GM18867 (cell line): ENCODE measurements around the gene SH3BGRL2.

Source experiments
- ATAC-seq: cut with Tn5 transposase; IDR thresholded peaks from one replicate; pipeline ENCODE4 v1.9.1; 2021; ENCODE audit warnings: mild to moderate bottlenecking, moderate library complexity; ENCODE audit not compliant: unreplicated experiment

The SH3BGRL2 gene

DNA sequence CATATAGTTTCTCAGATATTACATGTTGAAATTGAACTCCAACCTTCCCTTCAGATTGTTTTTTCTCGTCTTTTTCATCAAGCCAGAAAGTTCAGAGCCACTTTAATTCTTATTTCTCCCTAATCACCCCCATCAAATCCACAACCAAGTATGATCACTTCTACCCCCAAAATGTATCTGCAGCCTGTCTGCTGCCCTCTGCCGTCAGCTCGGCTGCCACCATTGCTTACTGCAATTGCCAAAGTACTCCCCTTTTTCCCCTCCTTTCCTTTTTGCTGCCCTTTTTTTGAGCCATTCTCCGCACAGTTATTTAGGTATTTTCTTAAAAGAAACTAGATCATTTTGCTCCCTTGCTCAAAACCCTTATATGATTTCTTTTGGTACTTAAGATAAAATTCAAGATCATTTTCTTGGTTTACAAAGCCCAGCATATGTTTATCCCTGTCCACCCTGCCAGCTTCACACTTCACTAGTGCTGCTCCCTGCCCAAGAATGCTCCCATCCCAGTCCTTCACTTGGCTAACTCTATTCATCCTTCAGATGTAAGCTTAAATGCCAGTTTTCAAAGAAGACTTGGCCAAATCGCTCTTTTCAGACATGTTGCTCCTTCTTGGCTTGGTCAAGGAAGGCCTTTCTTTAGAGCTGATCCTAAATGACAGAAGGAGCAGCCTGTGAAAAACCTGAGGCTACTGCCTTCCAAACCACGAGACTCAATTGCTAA lies 63.7 kb downstream of the SH3BGRL2 start:
- ATAC-seq = no peak

- ATAC-seq = no peak
Observed at GRCh38 chr6:79697430-79697829, 66.3 kb downstream of the SH3BGRL2 start.

- ATAC-seq = no peak
Observed at GRCh38 chr6:79699606-79700005, 68.5 kb downstream of the SH3BGRL2 start.

DNA sequence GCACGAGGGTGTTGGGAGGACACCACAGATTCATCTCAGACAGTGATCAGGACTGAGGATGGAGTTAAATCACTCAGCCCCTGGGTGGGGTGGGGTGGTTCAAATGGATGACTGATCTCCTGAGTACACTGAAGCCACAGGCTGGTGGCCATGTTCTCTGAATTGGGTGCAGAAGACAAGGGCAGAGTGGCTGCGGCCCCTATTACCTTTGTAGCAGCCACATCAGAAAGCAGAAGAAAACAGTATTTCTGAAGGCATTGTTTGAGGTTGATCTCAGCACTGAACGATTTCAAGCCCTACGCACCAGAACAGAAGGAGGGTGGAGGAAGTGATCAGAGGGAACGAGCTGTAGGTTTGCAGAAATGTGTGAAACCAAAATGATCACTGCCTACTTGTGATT lies 71.6 kb downstream of the SH3BGRL2 start:
- ATAC-seq = no peak

DNA sequence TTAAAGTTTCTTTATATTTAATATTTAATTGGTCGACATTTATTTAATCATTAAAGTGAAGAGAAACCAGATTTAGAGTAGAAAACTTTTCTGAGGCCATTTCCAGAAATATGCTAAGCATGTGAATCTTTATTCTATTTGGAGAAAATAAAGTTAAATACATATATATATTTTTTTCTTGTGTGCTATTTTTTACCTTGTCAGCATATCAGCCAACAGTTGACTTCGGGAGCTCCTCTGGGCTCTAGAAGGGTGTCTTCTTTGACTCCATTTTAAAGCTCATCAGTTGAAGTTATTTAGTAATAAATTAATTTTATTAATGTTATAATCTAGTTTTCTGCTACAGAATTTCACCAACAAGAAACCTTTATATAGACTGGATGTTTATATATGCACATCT lies 73.1 kb downstream of the SH3BGRL2 start:
- no peak for ATAC-seq

DNA sequence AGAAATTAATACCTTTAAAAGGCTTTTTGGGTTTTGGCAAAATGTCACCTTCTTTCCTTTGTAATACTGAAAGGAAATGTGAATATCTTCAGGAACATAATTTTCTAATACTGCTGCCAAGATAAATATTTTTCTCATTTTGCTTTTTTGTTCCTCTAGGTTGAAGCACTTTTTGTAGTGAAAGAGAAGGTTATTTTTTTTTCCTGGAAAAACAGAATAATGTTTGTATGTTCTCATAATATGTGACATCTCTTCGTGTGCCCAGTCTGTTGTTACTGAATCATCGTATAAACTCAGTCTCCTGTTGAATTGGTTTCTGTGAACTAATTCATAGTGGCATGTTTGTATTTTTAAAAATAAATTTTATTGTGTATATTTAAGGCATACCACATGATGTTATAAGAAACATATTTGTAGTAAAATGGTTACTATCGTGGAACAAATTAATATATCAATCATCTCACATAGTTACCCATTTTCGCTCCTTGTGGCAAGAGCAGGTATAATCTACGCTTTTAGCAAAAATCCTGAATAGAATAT lies 74.4 kb downstream of the SH3BGRL2 start:
- no peak for ATAC-seq

DNA sequence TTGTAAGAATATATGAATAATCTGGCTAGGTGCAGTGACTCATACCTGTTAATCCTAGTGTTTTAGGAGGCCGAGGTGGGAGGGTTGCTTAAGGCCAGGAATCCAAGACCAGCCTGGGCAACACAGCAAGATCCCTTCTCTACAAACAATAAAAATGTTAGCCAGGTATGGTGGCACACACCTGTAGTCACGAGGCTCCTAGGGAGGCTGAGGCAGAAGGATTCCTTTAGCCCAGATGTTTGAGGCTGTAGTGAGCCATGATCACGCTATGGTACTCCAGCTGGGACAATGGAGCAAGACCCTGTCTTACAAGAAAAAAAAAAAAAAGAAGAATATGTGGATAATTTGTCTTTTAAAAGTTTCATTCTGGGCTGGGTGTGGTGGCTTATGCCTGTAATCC lies 75.4 kb downstream of the SH3BGRL2 start:
- ATAC-seq = no peak

GRCh38 chr6:79707621-79708020 lies 76.5 kb downstream of the SH3BGRL2 start:
- no peak for ATAC-seq

- no peak for ATAC-seq
Observed at GRCh38 chr6:79708095-79708791, 77.1 kb downstream of the SH3BGRL2 start.

- no peak for ATAC-seq
Observed at GRCh38 chr6:79710127-79710526, 79.0 kb downstream of the SH3BGRL2 start.

- no peak for ATAC-seq
Observed at GRCh38 chr6:79711167-79711566, 80.0 kb downstream of the SH3BGRL2 start.

GRCh38 chr6:79712144-79712543 lies 81.0 kb downstream of the SH3BGRL2 start:
- ATAC-seq = no peak

DNA sequence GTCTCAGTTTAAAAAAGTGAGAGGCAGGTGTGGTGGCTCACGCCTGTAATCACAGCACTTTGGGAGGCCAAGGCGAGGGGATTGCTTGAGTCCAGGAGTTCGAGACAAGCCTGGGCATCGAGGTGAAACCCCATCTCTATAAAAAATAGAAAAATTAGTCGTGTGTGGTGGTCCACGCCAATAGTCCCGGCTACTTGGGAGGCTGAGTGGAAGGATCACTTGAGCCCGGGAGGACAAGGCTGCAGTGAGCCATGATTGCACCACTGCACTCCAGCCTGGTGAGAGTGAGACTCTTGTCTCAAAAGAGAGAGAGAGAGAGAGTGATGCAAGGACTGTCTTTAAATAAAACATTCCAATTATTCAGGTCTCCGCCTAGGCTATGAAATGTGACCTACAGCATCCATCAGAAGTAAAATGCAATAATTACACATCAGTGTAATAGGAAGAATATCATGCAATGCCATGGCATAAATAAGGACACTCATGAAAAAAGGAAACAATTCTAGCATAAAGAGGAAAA lies 81.5 kb downstream of the SH3BGRL2 start:
- no peak for ATAC-seq

- ATAC-seq = peak; percentile 68
Observed at GRCh38 chr6:79713701-79714322, 82.7 kb downstream of the SH3BGRL2 start.

DNA sequence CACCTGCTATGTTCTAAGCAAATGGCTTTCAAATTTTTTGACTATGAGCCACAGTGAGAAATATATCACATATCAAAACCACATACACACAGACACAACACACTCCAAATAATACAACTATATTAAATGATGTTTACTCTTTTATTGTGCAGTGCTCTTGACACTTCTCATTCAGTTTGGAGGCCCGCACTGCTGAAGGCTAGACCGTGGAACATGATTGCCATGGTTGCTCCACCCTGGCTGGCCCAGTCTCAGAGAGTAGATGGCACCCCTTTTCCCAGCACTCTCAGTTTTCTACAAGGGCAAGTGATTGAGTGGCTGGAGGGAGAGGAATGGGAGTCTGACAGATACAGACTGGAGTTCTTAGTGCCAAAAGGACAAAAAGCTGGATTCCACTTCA lies 86.9 kb downstream of the SH3BGRL2 start:
- ATAC-seq = no peak

DNA sequence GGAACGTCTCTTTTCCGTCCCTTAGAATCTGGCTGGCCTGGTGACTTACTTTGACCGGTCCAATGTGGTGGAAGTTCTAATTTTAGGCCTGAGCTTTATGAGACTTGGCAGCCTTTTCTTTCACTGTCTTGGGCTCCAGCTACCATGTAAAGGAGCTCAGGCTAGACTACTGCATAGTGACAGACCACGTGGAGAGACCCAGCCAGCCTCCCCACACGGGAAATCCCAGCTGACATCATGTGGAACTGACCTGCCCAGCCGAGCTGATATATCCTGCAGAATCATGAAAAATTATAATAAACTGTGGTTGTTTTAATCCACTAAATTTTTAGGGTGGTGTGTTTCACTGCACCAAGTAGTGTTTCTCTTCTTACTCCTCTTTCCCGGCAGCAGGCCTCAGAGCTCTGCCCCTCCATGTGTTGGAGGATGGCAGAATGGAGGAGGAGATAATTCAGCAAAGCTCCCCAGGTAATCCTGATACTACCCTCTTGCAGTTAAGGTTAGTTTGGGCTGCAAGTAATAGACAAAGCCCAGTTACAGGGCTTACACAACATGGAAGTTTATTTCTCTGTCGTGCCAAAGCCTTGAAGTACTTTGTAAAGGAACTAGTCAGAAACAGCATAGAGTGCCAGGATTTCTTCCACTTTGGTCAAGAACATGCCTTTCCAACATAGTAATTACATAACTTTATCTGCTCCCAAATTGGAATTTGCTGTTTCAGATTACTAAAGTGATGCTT lies 87.5 kb downstream of the SH3BGRL2 start:
- peak; percentile 43 for ATAC-seq

GRCh38 chr6:79719248-79719960 lies 88.3 kb downstream of the SH3BGRL2 start:
- no peak for ATAC-seq

GRCh38 chr6:79724816-79725215 lies 93.7 kb downstream of the SH3BGRL2 start:
- ATAC-seq = no peak

DNA sequence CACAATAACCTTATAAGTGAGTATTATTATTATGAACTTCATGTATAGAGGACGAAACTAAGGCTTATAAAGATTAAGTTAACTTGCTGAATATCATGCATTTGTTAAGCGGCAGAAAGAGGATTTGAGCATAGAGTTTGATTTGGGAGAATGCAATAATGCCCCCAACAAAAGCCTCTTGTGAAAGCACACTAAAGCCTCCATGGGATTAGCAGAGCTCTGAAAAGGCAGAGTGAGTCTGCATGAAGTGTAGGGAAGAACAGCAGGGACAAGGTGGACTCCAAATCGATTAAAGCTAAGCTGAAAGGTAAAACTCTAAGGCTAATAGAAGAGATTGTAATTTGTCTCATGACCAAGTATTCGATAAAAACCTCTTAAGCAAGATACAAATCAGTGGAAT lies 100.3 kb downstream of the SH3BGRL2 start:
- ATAC-seq = no peak

DNA sequence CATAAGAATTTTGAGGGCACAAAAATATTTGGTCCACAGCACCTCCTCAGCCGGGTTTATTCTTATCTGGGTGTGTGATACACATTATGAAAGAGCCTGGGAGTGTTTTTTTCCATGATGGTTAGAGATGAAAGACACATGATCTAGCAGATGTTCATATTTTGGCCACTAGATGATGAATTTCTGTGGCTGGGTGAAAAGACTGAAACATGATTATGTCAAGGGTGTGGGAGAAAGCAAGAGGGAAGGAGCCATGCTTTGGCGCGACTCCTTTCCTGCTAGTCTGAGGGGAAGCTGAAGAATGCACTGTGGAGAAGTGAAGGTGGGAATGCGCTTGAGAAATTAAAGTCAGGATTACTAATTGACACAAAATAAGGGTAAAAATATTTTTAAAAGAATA lies 102.3 kb downstream of the SH3BGRL2 start:
- ATAC-seq = no peak
